ENCODE measurements around the gene NRXN3.

- TF ChIP-seq CTCF (IDR thresholded peaks at IDR 0.05; ENCODE audit: low read length), result no peak
- no peak for TF ChIP-seq EZH2 (IDR thresholded peaks at IDR 0.05; ENCODE audit: borderline replicate concordance, low read length)
These were observed 108.5 kb downstream of the NRXN3 start for GRCh38 chr14:78278464-78279250.

Measured in OCI-LY1 (cell line).